HCT116 (cell line): ENCODE measurements around the gene SBF2. TPM values are rescaled to one million over a fixed set of nuclear protein-coding genes. Genes with fewer than 3 reads are reported as not detected.

Experiments used
- ATAC-seq: fragments of 200-7000 bp; cut with Tn5 transposase; 2 replicates; pipeline ENCODE4 v1.9.1; 2020; ENCODE audit warnings: mild to moderate bottlenecking, moderate library complexity
- BruUV-seq: library from RNA; stranded (reverse); fragments of 400-500 nt; replicated peaks from 2 replicates; lab custom pipeline; 2021; lab: Mats Ljungman, UMichigan
- CTCF ChIA-PET: fragments of 300-600 bp; sonication (Branson Sonifier 250); formaldehyde crosslinking; loops from one replicate; lab custom pipeline; 2021; ENCODE audit warnings: antibody characterized with exemption; lab: Charles Lee
- POLR2A ChIA-PET: fragments of 300-600, 350-600 bp; sonication (Branson Sonifier 250); formaldehyde crosslinking; loops from one replicate; lab custom pipeline; 2021; ENCODE audit warnings: antibody characterized with exemption; lab: Charles Lee
- RAD21 ChIA-PET, 2 experiments: fragments of 300-600 bp; sonication (Branson Sonifier 250); formaldehyde crosslinking; loops; one replicate each; lab custom pipeline; 2023; ENCODE audit warnings: low total read pairs in 2 of 2; ENCODE audit not compliant: uncharacterized antibody in 2 of 2, unreplicated experiment in 2 of 2, low non-redundant PET in 1 of 2; lab: Charles Lee
- DNase-seq: peaks from one replicate; pipeline ENCODE4 v3.0.0-alpha.2; 2010; ENCODE audit warnings: low read depth, low spot score
- H2AFZ ChIP-seq: fragments of 200-600 bp; shearing (Covaris generic), sonication (generic); 2 replicates; pipeline ENCODE4 v1.6.1; 2017; ENCODE audit warnings: low read depth, mixed run types, mixed read lengths, antibody characterized with exemption, low read length; ENCODE audit not compliant: poor library complexity, severe bottlenecking
- H3K27ac ChIP-seq: 2 replicates; pipeline ENCODE4 v1.5.1; 2012; ENCODE audit warnings: low read depth, low read length
- H3K27me3 ChIP-seq: fragments of 200-600 bp; sonication (generic); 2 replicates; pipeline ENCODE4 v1.6.1; 2016; ENCODE audit warnings: mixed run types, low read length, mixed read lengths; ENCODE audit not compliant: insufficient read depth
- H3K36me3 ChIP-seq, 2 experiments: fragments of 200-500 bp in 1 of 2; fragments of 200-600 bp in 1 of 2; sonication (Bioruptor generic) in 1 of 2; sonication (generic) in 1 of 2; 2 replicates each; pipeline versions ENCODE4 v1.5.1 to v1.6.1; 2014 to 2016; ENCODE audit warnings: low read length in 2 of 2, inconsistent platforms in 1 of 2, mixed read lengths in 1 of 2, mixed run types in 1 of 2; ENCODE audit not compliant: insufficient read depth in 2 of 2, control insufficient read depth in 1 of 2
- H3K4me1 ChIP-seq, 2 experiments: fragments of 200-600 bp in 1 of 2; sonication (generic) in 1 of 2; 2 replicates each; pipeline versions ENCODE4 v1.5.1 to v1.6.1; 2012 to 2017; ENCODE audit warnings: low read length in 2 of 2, inconsistent platforms in 1 of 2, mild to moderate bottlenecking in 1 of 2, mixed read lengths in 1 of 2, mixed run types in 1 of 2, moderate library complexity in 1 of 2; ENCODE audit not compliant: insufficient read depth in 2 of 2, control insufficient read depth in 1 of 2
- H3K4me2 ChIP-seq: fragments of 200-600 bp; sonication (generic); 2 replicates; pipeline ENCODE4 v1.6.1; 2017; ENCODE audit warnings: mixed run types, low read length, mixed read lengths
- H3K4me3 ChIP-seq, 2 experiments: fragments of 200-600 bp in 1 of 2; sonication (generic) in 1 of 2; replicated peaks in 1 of 2; 2 replicates each; pipeline ENCODE4 v1.5.1; 2011 to 2016; ENCODE audit warnings: low read length in 2 of 2, control low read depth in 1 of 2, low read depth in 1 of 2, mild to moderate bottlenecking in 1 of 2, mixed read lengths in 1 of 2, mixed run types in 1 of 2
- H3K79me2 ChIP-seq: fragments of 200-600 bp; sonication (generic); 2 replicates; pipeline ENCODE4 v1.6.1; 2017; ENCODE audit warnings: mild to moderate bottlenecking, mixed run types, low read length, moderate library complexity, mixed read lengths; ENCODE audit not compliant: insufficient read depth
- H3K9ac ChIP-seq: fragments of 200-600 bp; sonication (generic); 2 replicates; pipeline ENCODE4 v1.6.1; 2016; ENCODE audit warnings: low read length, mixed read lengths
- H3K9me2 ChIP-seq: fragments of 200-600 bp; sonication (generic), shearing (Covaris generic); 2 replicates; pipeline ENCODE4 v1.6.1; 2017; ENCODE audit warnings: mixed run types, mild to moderate bottlenecking, moderate library complexity; ENCODE audit not compliant: insufficient read depth
- H3K9me3 ChIP-seq, 2 experiments: fragments of 200-500 bp in 1 of 2; fragments of 200-600 bp in 1 of 2; sonication (Bioruptor generic) in 1 of 2; sonication (generic) in 1 of 2; 2 replicates each; pipeline ENCODE4 v1.6.1; 2014 to 2017; ENCODE audit warnings: low read length in 2 of 2, mixed read lengths in 2 of 2, inconsistent platforms in 1 of 2, low read depth in 1 of 2, mild to moderate bottlenecking in 1 of 2, mixed run types in 1 of 2, moderate library complexity in 1 of 2; ENCODE audit not compliant: control insufficient read depth in 1 of 2, insufficient read depth in 1 of 2
- H4K20me1 ChIP-seq: fragments of 200-600 bp; sonication (generic), shearing (Covaris generic); 2 replicates; pipeline ENCODE4 v1.6.1; 2017; ENCODE audit warnings: mixed run types, mild to moderate bottlenecking, moderate library complexity; ENCODE audit not compliant: insufficient read depth
- CBX3 ChIP-seq: IDR thresholded peaks from 2 replicates; pipeline ENCODE4 v1.6.1; 2012; ENCODE audit warnings: low read depth
- ELF1 ChIP-seq: IDR thresholded peaks from 2 replicates; pipeline ENCODE4 v1.6.1; 2012; ENCODE audit warnings: low read depth, borderline replicate concordance
- EZH2 ChIP-seq: fragments of 200-600 bp; sonication (generic); IDR thresholded peaks from 2 replicates; pipeline ENCODE4 v1.6.1; 2017; ENCODE audit warnings: antibody characterized with exemption, mixed run types
- EZH2phosphoT487 ChIP-seq: fragments of 200-600 bp; IDR thresholded peaks from 2 replicates; pipeline ENCODE4 v1.6.1; 2018; ENCODE audit warnings: antibody characterized with exemption, borderline replicate concordance
- POLR2A ChIP-seq: IDR thresholded peaks from 2 replicates; pipeline ENCODE4 v1.7.0; 2011; ENCODE audit warnings: borderline replicate concordance; ENCODE audit not compliant: insufficient read depth, insufficient read length; ENCODE audit errors: extremely low read depth
- RAD21 ChIP-seq: IDR thresholded peaks from 2 replicates; pipeline ENCODE4 v1.6.1; 2012; ENCODE audit warnings: low read depth, mild to moderate bottlenecking
- SRF ChIP-seq: IDR thresholded peaks from 2 replicates; pipeline ENCODE4 v1.6.1; 2012; ENCODE audit warnings: low read depth
- TCF7L2 ChIP-seq: IDR thresholded peaks from 2 replicates; pipeline ENCODE4 v1.7.0; 2011; ENCODE audit warnings: borderline replicate concordance, inconsistent platforms; ENCODE audit not compliant: insufficient read depth, insufficient read length; ENCODE audit errors: extremely low read depth
- ZNF274 ChIP-seq: fragments of 200-500 bp; sonication (Bioruptor generic); IDR thresholded peaks from 2 replicates; pipeline ENCODE4 v1.6.1; 2014; ENCODE audit warnings: mild to moderate bottlenecking, low read depth, low read length, inconsistent platforms
- intact Hi-C: fragments of 100-400 bp; cut with micrococcal nuclease; formaldehyde crosslinking; loops from 2 replicates; pipeline ENCODE4 v1.10.0; 2022
- total RNA-seq: library from RNA; stranded (reverse); gene quantifications from one replicate; pipeline ENCODE4 v1.2.1, GENCODE V29; 2021; ENCODE audit not compliant: unreplicated experiment

SBF2 gene
- total RNA-seq, 1 experiment from 2014 or later: 35.0 TPM

- no peaks in the 10 kb centered on the region for H3K36me3 ChIP-seq
- no peak overlapping the region for H3K4me2 ChIP-seq
- no peaks in the 10 kb centered on the region for H3K79me2 ChIP-seq
- H3K27me3 ChIP-seq: no peaks in the 10 kb centered on the region
- DNase-seq (no peak), ATAC-seq (no peak)
- ChIA-PET CTCF (no interaction called here), POLR2A (no interaction called here), RAD21 (no interaction called here)
- BruUV-seq: no TSS peak
- no peaks in the 10 kb centered on the region for H3K9me2 ChIP-seq
- no peak overlapping the region for H2AFZ ChIP-seq
- no peaks in the 10 kb centered on the region for H3K9me3 ChIP-seq
- intact Hi-C loops: no loop called here
- no peak overlapping the region for H3K9ac ChIP-seq
- H3K4me3 ChIP-seq: no peak overlapping the region
- no peak overlapping the region for H3K27ac ChIP-seq
- H3K4me1 ChIP-seq: peaks cover 2 to 12% of the 10 kb centered on the region in 2 experiments; a peak in 2 of 4 replicates
- no peak for TF ChIP-seq TCF7L2
- no peak for TF ChIP-seq EZH2
- TF ChIP-seq ZNF274: no peak
- TF ChIP-seq ELF1: no peak
- no peak for TF ChIP-seq POLR2A
- TF ChIP-seq EZH2phosphoT487: no peak
- no peaks in the 10 kb centered on the region for H4K20me1 ChIP-seq
Observed at GRCh38 chr11:10333490-10333889, 39.5 kb upstream of the SBF2 start.

GRCh38 chr11:10331548-10332289 is 37.7 kb upstream of the SBF2 start:
- no peak overlapping the region for H2AFZ ChIP-seq
- CTCF ChIA-PET: no interaction called here
- peaks cover 2 to 18% of the 10 kb centered on the region in 2 experiments; a peak in 3 of 4 replicates for H3K4me1 ChIP-seq
- H3K9me3 ChIP-seq: no peaks in the 10 kb centered on the region
- no peak overlapping the region for H3K9ac ChIP-seq
- H3K4me2 ChIP-seq: no peak overlapping the region
- H3K79me2 ChIP-seq: no peaks in the 10 kb centered on the region
- H4K20me1 ChIP-seq: no peaks in the 10 kb centered on the region
- no peaks in the 10 kb centered on the region for H3K9me2 ChIP-seq
- BruUV-seq: no TSS peak
- TF ChIP-seq SRF (no peak), CBX3 (no peak), RAD21 (no peak)
- no peaks in the 10 kb centered on the region for H3K27me3 ChIP-seq
- no peak overlapping the region for H3K27ac ChIP-seq
- no peak overlapping the region for H3K4me3 ChIP-seq
- RAD21 ChIA-PET: interaction anchor here in 1 of 2 experiments (0.5 kb wide), 1 partner anchor 405 kb away, joined by 4 read pairs; no protein-coding TSS in a partner anchor
- intact Hi-C loops: no loop called here
- POLR2A ChIA-PET: no interaction called here
- H3K36me3 ChIP-seq: no peaks in the 10 kb centered on the region
- ATAC-seq (no peak), DNase-seq (no peak)
